ENCODE data around the gene ARHGEF4.

Gene ARHGEF4

DNA sequence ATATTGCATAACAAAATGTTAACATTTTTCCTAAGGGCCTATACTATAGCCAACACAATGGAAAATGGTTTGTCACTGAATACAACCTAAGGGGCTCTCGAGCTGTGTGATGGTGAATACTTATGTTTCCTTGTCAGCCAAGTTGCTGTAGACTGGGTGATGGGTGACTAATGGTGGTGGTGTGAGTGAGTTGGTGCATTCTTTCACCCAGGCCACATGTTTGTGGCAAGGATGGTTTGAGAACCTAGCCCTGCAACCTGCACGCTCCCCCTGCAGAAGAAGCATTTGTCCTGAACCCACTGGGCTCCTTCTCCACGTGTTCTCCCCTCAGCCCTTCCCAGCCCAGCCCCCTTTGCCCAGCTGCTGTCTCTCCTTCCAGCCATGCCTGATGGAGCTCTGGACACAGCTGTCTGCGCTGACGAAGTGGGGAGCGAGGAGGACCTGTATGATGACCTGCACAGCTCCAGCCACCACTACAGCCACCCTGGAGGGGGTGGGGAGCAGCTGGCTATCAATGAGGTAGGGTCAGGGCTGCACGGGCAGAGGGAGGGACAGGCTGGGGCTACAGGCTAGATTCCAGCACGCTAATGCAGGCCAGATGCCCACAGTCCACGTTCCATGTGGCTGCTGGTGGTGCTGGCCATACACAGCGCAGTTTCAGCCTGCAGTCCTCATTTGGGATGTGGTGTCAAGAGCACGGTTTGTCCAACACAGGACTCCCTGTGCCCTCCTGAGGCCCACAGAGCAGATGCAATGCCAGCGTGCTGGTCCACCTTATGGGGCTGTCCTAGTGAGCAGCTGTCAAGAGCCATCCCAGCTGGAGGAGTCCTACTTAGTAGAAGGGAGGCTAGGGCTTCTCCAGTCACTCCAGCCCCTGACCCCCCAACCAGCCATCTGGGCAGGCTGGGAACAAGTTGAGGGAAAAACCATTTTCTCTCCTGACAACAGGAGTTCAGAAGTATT, 191.1 kb downstream of the ARHGEF4 start:
- DNase-seq, result no peak

DNA sequence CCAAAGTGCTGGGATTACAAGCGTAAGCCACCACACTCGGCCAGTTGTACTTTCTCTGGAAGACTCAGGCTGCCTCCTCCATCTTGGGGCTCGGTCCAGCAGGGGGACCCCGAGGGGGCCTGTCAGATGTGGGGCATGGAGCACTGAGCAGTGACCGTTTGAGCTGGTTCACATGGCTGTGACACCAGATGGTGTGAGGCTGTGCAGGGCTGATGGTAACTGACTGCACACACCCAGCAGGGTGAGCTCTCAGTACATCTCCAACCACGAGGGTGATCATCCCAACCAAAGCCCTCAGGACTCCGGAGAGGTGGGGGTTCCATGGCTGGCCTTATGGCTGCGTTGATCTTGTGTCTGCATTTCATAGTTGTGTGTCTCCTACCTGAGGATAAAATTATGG, 193.1 kb downstream of the ARHGEF4 start:
- DNase-seq, result no peak

DNA sequence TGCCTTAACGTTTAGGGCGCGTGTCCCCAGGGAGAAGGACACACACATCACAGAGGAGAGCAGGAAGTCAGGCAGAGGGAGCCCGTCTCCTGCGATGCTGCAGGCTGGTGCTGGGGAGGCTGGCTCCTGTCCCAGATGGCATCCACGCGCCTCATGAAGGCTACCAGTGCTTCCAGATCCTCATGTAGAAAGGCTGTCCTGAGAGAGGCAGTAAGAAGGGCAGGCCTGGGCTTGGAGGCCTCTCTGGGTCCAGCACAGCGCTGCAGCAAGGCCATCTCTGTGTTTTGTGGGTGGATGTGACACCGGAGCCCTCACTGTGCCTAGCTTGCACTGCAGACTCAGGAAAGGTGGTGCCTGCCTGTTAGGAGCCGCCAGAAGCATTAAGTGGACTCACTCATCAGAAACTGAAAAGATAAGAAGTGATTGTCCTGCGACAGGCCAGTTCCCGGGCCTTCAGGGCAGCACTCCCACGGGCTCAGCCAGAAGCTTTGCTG, 193.8 kb downstream of the ARHGEF4 start:
- DNase-seq, result no peak

DNA sequence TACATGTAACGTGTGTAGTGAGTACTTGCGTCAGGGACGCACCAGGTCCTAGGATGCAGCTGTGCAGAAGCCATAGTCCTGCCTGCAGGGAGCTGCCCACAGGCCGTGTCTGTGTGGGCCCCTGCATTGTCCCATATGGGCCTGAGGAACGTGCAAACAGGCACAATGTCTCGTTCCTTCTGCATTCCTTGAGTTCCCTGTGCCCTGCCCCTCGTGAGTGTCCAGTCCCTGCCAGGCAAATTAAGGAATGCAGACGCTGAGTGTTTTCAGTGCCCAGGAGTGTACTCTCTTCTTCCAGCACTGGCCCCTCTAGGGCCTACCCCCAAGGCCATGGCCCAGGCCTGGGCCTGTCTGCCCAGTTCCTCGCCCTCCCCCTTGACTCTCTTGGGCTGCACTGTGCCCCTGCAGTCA, 194.7 kb downstream of the ARHGEF4 start:
- DNase-seq, result peak; percentile 46

DNA sequence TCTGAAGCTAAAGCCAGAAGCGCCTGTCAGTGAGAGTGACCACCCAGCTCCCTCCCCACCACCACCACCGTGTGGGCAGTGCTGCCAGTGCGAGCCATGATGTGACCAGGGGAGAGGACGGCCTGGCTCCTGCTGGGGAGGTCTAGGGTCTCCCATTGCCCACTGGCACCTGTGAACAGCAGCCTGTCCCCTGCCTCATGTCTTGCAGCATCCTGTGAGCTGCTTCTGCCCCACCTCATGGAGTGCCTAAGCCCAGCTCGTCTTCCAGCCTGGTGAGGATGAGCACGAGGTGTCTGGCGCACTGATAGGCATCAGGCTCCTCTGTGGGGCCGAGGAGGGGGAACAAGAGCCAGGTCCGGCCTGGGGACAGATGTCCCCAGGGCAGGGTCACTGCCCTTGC, 195.2 kb downstream of the ARHGEF4 start:
- DNase-seq, result peak; percentile 51

DNA sequence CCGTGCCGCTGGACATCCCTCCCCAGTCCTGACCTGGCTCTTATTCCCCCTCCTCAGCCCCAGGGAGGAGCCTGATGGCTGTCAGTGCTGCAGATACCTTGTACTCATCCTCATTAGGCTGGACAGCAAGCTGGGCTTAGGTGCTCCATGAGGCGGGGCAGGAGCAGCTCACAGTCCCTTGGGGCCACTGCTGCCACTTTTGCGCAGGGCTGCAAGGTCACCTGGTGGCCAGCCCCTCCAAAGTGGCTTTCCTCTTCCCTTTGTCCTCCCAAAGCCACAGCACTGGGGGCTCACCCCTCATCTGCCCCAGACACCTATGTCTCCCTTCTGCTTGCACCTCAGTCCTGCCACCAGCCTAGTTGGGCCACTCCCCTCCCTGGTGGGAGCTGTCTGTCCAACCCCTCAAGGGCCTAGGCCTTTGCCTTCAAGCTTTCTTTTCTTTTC, 195.7 kb downstream of the ARHGEF4 start:
- peak; percentile 49 for DNase-seq

DNA sequence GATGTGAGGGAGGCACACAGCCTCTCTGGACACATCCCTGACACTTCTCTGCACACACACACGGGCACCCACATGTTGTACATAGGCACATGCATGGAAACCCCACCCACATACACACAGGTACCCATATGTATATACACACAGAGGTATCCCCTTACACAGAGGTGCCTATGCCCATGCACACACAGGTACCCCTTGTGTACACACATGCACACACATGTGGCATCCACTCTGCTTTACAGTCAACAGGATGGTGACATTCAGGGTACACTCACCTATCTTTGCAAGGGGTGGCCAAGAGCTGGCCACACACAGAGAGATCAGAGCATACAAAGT, 197.0 kb downstream of the ARHGEF4 start:
- DNase-seq, result peak; percentile 48

DNA sequence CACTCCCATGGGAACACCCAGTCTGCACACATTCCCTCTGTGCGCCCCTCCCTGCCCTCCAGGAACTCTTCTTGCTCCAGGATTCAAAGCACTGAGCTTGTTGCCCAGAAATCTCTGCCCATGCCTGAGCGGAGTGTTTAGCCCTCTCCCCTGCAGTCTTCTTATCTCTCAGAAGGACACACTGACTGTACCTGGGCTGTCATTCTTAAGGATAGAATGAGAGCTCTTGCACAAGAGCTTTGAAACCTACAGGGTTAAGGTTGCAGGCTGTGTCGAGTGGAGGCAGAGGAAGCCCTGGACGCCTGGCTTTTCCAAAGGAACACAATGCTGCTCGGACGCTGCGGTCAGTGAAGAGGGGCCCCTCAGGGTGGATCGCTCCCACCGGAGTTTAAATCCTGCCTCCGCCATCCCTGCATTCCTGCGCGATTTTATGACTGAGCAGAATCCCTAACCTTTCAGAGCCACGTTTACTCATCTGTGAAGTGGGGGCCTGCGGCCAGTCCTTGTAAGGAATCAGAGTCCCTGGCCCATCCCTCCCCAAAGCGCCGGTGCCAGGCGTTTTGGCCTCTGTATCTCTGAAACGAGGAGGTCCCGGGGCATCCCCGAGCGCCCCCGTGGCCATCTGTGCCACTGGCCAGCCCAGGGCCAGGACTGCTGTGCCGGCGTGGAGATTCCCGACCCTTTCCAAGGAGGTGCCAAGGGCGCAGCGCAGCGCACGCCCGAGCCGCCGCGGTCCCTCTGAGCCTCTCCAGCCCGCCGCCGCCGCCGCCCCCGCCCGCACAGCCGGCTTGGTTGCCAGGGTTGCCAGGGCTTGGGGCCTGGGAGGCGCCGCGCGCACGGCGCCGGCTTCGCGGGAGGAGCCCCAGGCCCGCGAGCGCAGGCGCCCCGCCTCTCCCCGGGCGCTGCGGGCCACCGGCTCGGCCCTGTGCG, 197.7 kb downstream of the ARHGEF4 start:
- peak; percentile 75 for DNase-seq

DNA sequence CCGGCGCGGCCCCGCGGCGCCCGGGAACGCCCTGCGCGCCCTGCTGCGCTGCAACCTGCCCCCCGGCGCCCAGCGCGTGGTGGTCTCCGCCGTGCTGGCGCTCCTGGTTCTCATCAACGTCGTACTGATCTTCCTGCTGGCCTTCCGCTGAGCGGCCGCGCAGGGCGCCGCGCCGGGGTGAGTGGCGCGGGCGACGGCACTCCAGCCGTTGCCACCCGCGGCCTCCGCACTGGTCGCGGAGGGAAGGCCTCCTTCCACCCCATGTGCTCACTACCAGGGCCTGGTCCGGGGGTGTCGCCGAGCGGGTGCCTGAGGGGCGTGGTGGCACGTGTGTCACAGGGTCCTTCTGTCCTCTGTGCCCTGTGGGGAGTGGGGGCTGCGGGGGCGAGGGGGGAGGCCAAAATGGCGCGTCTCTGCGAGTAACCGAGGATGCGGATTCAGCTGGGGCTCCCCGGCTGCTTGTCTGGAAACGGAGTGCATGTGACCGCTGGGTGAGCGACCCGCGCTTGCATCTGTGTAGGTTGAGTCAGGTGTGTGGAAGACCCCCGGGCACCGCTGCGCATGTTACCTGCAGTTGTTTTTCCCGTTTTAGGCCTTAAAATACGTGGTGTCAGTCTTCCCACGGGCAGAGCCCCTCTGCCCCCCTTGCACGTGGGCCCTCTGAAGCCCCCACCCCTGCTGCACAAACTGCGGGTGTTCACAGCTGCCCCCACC, 198.6 kb downstream of the ARHGEF4 start:
- DNase-seq, result peak; percentile 64

DNA sequence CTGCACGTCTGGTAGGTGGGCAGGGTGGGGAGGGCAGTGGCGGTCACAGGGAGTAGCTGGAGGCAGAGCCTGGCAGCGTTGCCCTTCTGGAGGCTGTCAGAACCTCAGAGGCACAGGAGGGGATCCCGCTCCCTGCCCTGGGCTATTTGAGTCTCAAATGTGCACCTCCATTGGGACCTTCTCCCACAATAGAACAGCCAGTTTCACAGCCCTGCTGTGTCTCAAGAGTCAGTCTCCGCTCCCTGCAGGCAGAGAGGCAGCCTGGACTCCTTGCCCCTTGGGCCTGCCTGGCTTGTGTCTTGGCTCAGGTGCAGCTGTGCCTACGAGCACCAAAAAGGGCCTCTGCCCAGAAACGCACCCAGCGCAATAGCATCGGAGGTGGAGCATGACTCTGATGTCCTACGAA, 199.1 kb downstream of the ARHGEF4 start:
- peak; percentile 58 for DNase-seq

DNA sequence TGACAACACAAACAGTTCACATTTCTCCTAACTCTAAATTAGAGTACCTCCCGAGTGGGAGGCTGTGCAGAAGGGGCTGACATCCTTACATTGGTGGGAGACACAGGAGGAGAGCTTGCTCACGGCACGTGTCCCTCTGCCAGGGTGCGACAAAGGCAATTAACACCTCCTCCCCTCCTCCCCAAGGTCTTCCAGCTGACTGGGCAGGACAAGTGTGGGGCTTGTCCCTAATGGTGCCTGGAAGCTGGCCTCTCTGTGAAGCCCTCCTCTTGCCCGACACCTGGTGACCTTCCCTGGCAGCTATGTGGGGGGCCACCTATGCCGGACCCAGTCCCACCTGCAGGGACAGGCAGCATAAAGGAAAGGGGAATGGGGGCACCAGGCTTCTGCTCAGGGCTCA, 199.6 kb downstream of the ARHGEF4 start:
- DNase-seq, result no peak

DNA sequence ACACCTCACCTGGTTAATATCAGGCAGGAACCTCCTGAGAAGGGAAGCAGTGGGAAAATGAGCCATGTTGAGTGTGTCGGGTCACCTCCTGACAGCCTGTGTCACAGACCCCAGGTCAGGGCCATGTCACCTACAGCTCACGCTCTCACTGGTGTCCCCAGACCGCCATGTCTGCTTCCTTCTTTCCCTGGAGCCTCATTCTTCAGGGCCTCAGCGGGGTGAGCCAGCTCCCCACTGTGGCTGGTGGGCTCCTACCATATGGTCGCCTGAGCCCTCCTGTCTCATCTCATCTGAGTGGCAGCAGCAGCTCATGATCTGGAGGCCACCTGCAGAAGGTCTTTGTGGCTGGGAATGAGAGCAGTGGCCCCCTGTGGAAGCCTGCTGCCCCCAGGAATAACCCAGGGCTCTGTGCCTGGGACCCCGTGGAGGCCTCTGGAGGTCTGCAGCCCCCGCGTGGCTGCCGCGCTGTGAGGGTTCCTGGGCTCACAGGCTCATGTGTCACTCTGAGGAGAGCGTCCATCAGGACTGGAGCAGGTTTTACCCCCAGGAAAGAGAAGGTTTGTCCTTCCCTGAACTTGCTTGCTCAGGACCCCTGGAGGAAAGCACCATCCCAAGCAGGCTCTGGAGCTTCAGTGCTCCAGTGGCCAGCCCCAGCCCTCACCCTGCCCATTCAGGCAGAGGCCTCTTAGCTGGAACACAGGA, 200.1 kb downstream of the ARHGEF4 start:
- DNase-seq, result peak; percentile 58

DNA sequence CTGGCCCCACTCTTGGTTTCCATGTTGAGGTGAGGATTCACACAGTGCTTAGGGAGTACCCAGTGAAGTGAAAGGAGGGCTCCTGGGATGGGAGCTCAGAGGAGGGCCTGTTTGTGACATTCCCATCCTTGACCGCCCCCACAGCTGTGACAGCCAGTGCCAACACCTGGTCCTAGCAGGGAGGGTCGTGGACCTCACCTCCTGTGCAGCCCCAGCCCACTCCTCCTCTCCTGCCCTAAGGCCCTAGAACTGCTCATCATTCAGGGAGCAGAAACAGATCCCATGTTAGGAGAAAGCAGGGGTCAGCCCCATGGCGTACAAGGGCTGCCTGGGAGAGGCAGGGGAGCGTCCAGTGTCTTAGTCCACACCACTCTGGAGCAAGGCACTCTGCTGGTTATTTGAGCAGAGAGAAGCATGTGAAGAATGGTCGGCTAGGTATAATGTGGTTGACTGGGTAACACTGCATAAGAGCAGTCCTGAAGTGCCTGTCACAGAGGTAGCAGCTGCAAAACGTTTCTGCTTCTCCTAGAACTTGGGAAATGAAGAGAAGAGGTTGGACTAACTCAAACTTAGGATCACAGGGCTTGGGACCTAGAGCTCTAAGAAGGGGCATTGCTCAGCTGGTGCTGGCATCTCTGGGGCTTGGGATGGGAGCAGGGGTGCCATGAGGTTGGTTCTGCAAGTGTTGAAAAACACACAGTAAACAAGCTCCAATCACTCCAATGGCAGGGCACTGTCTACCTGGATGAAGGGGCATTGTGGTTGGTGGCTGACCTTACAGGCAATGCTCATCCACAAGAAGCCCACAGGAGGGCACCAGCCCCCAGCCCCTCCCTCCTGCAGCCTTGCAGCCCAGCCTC, 200.9 kb downstream of the ARHGEF4 start:
- DNase-seq, result peak; percentile 54

DNA sequence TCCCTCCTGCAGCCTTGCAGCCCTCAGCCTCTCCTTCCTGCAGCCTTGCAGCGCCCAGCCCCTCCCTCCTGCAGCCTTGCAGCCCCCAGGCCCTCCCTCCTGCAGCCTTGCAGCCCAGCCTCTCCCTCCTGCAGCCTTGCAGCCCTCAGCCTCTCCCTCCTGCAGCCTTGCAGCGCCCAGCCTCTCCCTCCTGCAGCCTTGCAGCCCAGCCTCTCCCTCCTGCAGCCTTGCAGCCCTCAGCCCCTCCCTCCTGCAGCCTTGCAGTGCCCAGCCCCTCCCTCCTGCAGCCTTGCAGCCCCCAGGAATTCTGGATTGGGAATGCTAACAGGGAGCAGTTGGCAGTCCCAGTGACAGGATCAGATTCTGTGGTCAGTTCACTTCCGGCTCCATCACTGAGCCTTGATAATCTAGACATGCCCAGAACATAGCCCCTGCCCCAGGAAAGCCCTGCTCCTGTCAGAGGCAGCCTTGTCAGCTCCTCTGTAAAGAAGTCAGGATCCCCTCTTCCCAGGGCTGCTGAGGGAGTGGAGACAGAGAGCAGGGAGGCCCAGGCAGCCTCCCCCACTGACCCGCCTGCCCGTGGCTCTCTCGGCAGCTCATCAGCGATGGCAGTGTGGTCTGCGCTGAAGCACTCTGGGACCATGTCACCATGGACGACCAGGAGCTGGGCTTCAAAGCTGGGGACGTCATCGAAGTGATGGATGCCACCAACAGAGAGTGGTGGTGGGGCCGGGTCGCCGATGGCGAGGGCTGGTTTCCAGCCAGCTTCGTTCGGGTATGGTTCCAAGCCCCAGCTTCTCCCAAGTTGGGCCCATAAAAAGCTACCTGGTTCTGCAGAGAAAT, 201.8 kb downstream of the ARHGEF4 start:
- DNase-seq, result peak; percentile 52

DNA sequence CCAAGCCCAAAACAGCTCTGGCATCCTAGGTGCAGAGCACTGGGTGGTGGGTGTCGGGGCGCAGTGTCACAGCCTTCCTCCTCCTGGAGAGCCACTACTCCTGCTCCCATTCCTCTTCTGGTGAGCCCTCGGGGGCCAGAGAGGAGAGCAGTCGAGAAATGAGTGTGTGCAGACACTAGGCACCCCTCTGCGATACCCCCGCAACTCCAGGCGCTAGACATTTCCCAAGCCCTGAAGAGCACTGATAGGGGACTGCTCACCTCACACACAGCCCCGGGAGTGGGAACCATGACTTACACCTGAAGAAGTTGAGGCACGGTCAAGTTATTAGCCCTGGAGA, 202.4 kb downstream of the ARHGEF4 start:
- no peak for DNase-seq

DNA sequence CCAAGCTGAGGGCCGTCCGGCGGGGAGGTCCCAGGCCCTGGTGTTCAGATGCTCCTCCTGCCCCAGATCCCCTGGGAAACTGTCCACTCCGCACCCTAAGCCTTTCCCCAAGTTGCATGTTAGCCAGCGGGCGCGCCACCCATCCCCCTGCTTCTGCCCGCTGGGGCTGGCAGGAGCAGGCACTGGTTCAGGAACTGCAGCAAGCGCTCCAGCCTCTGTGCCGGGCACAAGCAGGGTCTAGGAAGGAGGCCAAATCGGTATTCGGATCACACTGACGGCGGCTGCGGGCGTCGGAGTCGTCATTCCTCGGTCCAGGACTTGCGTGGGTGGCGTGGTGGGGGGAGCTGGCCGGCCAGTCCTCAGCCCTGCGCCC, 202.8 kb downstream of the ARHGEF4 start:
- no peak for DNase-seq

DNA sequence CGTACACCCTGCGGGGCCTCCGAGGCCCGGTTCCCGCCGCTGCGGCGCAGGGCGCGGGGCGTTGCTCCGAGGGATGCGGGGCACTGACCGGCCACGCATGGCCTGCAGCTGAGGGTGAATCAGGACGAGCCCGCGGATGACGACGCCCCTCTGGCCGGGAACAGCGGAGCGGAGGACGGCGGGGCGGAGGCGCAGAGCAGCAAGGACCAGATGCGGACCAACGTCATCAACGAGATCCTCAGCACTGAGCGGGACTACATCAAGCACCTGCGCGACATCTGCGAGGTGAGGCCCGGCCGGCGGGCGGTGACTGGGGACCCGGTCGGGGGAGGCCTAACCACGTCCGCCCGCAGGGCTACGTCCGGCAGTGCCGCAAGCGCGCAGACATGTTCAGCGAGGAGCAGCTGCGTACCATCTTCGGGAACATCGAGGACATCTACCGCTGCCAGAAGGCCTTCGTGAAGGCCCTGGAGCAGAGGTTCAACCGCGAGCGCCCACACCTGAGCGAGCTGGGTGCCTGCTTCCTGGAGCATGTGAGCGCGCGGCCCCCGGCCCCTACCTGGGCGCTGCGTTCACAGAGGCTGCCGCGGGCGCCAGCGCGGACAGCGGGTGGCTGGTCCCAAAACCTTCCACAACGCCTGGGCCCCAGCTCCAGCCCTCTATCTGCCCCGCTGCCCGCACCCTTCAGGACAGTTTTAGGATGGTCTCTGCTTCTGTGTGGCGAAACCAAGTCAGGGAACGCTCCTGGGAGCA, 203.4 kb downstream of the ARHGEF4 start:
- DNase-seq, result peak; percentile 77

DNA sequence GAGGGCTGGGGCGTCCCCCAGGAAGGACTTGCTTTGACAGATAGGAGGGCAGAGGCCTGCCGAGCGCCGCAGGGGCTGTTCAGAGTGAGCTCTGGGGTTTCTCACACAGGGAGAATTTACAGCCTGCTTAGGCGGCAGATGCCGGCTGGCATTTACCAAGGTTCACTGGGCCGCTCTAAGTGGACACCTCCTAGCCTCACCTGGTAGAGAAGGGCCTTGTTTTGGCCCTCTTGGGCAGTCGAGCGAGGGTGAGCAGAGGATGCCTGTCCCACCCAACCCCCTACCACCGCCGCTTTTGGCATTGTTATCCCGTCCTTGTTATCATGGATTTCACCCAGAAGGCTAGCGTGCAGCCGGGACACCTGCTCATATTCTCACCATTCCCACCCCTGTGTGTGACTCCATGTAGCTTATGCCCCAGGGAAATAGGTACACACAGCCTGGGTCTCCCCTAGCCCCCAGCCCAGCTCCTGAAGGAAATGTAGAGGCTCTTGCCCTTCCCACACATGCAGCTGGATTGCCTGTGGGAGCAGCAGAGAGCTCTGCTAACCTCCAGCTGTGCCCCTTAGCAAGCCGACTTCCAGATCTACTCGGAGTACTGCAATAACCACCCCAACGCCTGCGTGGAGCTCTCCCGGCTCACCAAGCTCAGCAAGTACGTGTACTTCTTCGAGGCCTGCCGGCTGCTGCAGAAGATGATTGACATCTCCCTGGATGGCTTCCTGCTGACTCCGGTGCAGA, 204.1 kb downstream of the ARHGEF4 start:
- peak; percentile 71 for DNase-seq

All from activated CD8-positive, alpha-beta memory T cell treated with anti-CD3 and anti-CD28 coated beads for 24 hours (primary cell).